Keratinocyte (primary cell): ENCODE measurements around the gene P4HTM. TPM values are rescaled to one million over a fixed set of nuclear protein-coding genes. Genes with fewer than 3 reads are reported as not detected.

Experiments
- DNase-seq: peaks from one replicate; pipeline ENCODE4 v3.0.0-alpha.2; 2011; ENCODE audit warnings: low read depth, missing footprints, low spot score
- FAIRE-seq: peaks from 2 replicates; lab custom pipeline; 2011; peaks lifted over from hg19 to GRCh38; lab: Jason Lieb, UNC
- H2AFZ ChIP-seq: 2 replicates; pipeline ENCODE4 v1.6.0; 2012; ENCODE audit warnings: low read length, control low read depth, inconsistent platforms; ENCODE audit not compliant: control insufficient read depth
- H3K27ac ChIP-seq: 2 replicates; pipeline ENCODE4 v1.5.1; 2011; ENCODE audit warnings: low read length; ENCODE audit not compliant: control insufficient read depth, insufficient read depth
- H3K27me3 ChIP-seq: 3 replicates; pipeline ENCODE4 v1.6.0; 2011; ENCODE audit warnings: low read length; ENCODE audit not compliant: control insufficient read depth, insufficient read depth; ENCODE audit errors: extremely low read depth
- H3K36me3 ChIP-seq, 2 experiments: 2 replicates in 1 of 2; 3 replicates in 1 of 2; pipeline ENCODE4 v1.5.1; 2011; ENCODE audit warnings: low read length in 2 of 2, mild to moderate bottlenecking in 1 of 2; ENCODE audit not compliant: control insufficient read depth in 2 of 2, insufficient read depth in 2 of 2; ENCODE audit errors: extremely low read depth in 1 of 2
- H3K4me1 ChIP-seq: 3 replicates; pipeline ENCODE4 v1.5.1; 2011; ENCODE audit warnings: low read length; ENCODE audit not compliant: control insufficient read depth, insufficient read depth; ENCODE audit errors: extremely low read depth
- H3K4me2 ChIP-seq: 3 replicates; pipeline ENCODE4 v1.6.0; 2011; ENCODE audit warnings: low read depth, low read length; ENCODE audit not compliant: control insufficient read depth, insufficient read depth; ENCODE audit errors: extremely low read depth
- H3K4me3 ChIP-seq, 3 experiments: fragments of 200-600 bp in 1 of 3; sonication (generic) in 1 of 3; 2 replicates in 2 of 3; 3 replicates in 1 of 3; pipeline ENCODE4 v1.5.1; 2011 to 2016; ENCODE audit warnings: low read length in 3 of 3, mild to moderate bottlenecking in 3 of 3, control low read depth in 2 of 3, inconsistent platforms in 1 of 3, low read depth in 1 of 3, mixed read lengths in 1 of 3, mixed run types in 1 of 3, moderate library complexity in 1 of 3; ENCODE audit not compliant: control insufficient read depth in 2 of 3, insufficient read depth in 2 of 3; ENCODE audit errors: extremely low read depth in 1 of 3
- H3K79me2 ChIP-seq: 2 replicates; pipeline ENCODE4 v1.6.0; 2012; ENCODE audit warnings: low read length; ENCODE audit not compliant: control insufficient read depth, insufficient read depth
- H3K9ac ChIP-seq: 3 replicates; pipeline ENCODE4 v1.6.0; 2011; ENCODE audit warnings: low read length; ENCODE audit not compliant: control insufficient read depth, insufficient read depth; ENCODE audit errors: extremely low read depth
- H3K9me1 ChIP-seq: 3 replicates; pipeline ENCODE4 v1.6.0; 2011; ENCODE audit warnings: low read length; ENCODE audit not compliant: control insufficient read depth, insufficient read depth; ENCODE audit errors: extremely low read depth
- H3K9me3 ChIP-seq: 2 replicates; pipeline ENCODE4 v1.5.1; 2012; ENCODE audit warnings: low read depth, low read length; ENCODE audit not compliant: control insufficient read depth
- H4K20me1 ChIP-seq: 3 replicates; pipeline ENCODE4 v1.6.0; 2011; ENCODE audit warnings: low read length; ENCODE audit not compliant: control insufficient read depth, insufficient read depth; ENCODE audit errors: extremely low read depth
- EZH2 ChIP-seq: IDR thresholded peaks from one replicate; pipeline ENCODE4 v1.6.1; 2012; ENCODE audit warnings: inconsistent platforms, mild to moderate bottlenecking, low read length, moderate library complexity
- dilution Hi-C: fragments of 300-500 bp; cut with MboI; formaldehyde crosslinking; loops from one replicate; pipeline ENCODE4 v1.7.0; 2020; ENCODE audit warnings: low sequenced_read_pairs; ENCODE audit not compliant: extremely low pct_ligation_motif_present
- polyA plus RNA-seq, 5 experiments: library from polyadenylated mRNA; depleted of rRNA in 3 of 5; stranded (reverse) in 3 of 5; stranded (forward) in 1 of 5; unstranded in 1 of 5; fragments of >200 nt; gene quantifications; 1 replicate in 1 of 5; 2 replicates in 3 of 5; 3 replicates in 1 of 5; pipeline versions ENCODE4 v1.2.1 to v1.2.3, GENCODE V29; 2011 to 2012; ENCODE audit warnings: missing spikeins in 2 of 5, low read depth in 1 of 5, low replicate concordance in 1 of 5
- TF ChIP-seq, protein P1 (sequence below), 3 experiments: IDR thresholded peaks in 1 of 3; conservative IDR thresholded peaks in 1 of 3; optimal IDR thresholded peaks in 1 of 3; 2 replicates in 2 of 3; 3 replicates in 1 of 3; pipeline versions ENCODE3 to v1.5.1; 2011; ENCODE audit warnings: low read length in 3 of 3, mild to moderate bottlenecking in 3 of 3, moderate library complexity in 2 of 3, control low read depth in 1 of 3, inconsistent platforms in 1 of 3; ENCODE audit not compliant: insufficient read depth in 2 of 3; ENCODE audit errors: extremely low read depth in 1 of 3

Gene P4HTM
- polyA plus RNA-seq, 1 donor (not counting 4 experiments of a cell fraction or from before 2014, with no cell fraction given): 0.93 TPM

DNA sequence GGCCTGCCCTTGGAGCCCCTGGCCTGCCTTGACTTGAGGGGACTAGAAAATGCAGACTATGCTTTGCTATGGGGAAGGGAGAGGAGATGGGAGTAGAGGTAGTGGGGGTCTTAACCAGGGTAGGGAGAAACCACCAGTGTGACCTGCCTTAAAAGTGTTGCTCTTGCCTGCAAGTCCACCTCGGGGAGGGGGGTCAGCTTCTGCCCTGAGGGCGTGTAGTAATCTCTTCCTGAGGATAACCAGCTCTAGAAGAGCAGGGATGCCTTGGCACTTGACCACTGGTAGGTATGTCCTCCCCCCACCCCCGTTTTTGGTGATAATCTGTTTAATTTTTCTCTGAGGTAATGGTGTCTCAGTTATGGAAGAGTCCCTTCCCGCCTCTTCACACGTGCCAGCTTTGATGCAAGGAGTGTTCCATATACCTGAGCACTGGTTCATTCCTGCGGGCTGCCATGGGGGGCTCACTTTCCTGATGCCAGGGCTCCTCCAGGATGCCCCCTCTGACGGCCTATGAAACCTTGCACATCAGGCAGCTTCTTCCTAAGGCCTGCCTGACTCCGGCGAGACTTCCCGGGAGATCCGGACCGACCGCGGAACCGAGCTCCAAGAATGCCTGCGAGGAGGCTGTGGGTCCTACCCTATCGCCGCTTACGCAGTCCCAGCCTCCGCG is 780 bp upstream of the P4HTM start:
- Histone ChIP-seq H3K27ac (peak overlapping the region; percentile 47), H3K36me3 (peaks cover 7% of the 10 kb centered on the region in 2 experiments), H3K4me3 (peak overlapping the region; percentile 23 to 77 (median 73)), H3K9ac (peak overlapping the region; percentile 67), H3K4me2 (peak overlapping the region; percentile 93), H2AFZ (peak overlapping the region; percentile 94), H3K27me3 (no peaks in the 10 kb centered on the region), H3K9me1 (no peaks in the 10 kb centered on the region), H3K9me3 (no peaks in the 10 kb centered on the region), H3K4me1 (peaks cover 15% of the 10 kb centered on the region), H4K20me1 (no peaks in the 10 kb centered on the region), H3K79me2 (no peaks in the 10 kb centered on the region)
- DNase-seq (no peak), FAIRE-seq (no peak)
- dilution Hi-C loops: no loop called here
- TF ChIP-seq EZH2: no peak
- TF ChIP-seq, protein P1, sequence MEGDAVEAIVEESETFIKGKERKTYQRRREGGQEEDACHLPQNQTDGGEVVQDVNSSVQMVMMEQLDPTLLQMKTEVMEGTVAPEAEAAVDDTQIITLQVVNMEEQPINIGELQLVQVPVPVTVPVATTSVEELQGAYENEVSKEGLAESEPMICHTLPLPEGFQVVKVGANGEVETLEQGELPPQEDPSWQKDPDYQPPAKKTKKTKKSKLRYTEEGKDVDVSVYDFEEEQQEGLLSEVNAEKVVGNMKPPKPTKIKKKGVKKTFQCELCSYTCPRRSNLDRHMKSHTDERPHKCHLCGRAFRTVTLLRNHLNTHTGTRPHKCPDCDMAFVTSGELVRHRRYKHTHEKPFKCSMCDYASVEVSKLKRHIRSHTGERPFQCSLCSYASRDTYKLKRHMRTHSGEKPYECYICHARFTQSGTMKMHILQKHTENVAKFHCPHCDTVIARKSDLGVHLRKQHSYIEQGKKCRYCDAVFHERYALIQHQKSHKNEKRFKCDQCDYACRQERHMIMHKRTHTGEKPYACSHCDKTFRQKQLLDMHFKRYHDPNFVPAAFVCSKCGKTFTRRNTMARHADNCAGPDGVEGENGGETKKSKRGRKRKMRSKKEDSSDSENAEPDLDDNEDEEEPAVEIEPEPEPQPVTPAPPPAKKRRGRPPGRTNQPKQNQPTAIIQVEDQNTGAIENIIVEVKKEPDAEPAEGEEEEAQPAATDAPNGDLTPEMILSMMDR (optimal IDR thresholded peaks at IDR 0.05 in 1 of 3, IDR thresholded peaks at IDR 0.05 in 1 of 3, conservative IDR thresholded peaks at IDR 0.05 in 1 of 3; ENCODE audit: extremely low read depth in 1 of 3, insufficient read depth in 2 of 3, low read length in 3 of 3): no peak

GRCh38 chr3:48990636-48991469 is 812 bp downstream of the P4HTM start:
- DNase-seq (no peak), FAIRE-seq (no peak)
- Histone ChIP-seq H3K4me2 (peak overlapping the region; percentile 93), H3K79me2 (no peaks in the 10 kb centered on the region), H3K27ac (no peak overlapping the region), H3K36me3 (no peaks in the 10 kb centered on the region), H3K4me3 (peak overlapping the region; percentile 30 to 77 (median 73)), H2AFZ (no peak overlapping the region), H3K9me3 (no peaks in the 10 kb centered on the region), H3K9me1 (no peaks in the 10 kb centered on the region), H4K20me1 (no peaks in the 10 kb centered on the region), H3K4me1 (peaks cover 15% of the 10 kb centered on the region), H3K9ac (no peak overlapping the region), H3K27me3 (no peaks in the 10 kb centered on the region)
- dilution Hi-C loops: no loop called here
- TF ChIP-seq EZH2: no peak
- TF ChIP-seq, protein P1 (optimal IDR thresholded peaks at IDR 0.05 in 1 of 3, IDR thresholded peaks at IDR 0.05 in 1 of 3, conservative IDR thresholded peaks at IDR 0.05 in 1 of 3; ENCODE audit: extremely low read depth in 1 of 3, insufficient read depth in 2 of 3, low read length in 3 of 3): no peak
